Choroid plexus epithelial cell (primary cell): ENCODE measurements around the gene ATG4B.

Experiments
- DNase-seq: peaks from one replicate; pipeline ENCODE4 v3.0.0-alpha.2; 2010; ENCODE audit warnings: low read depth
- H3K4me3 ChIP-seq: 2 replicates; pipeline ENCODE4 v1.5.1; 2011; ENCODE audit warnings: low read depth, mild to moderate bottlenecking, control low read depth, low read length, moderate library complexity
- CTCF ChIP-seq: conservative IDR thresholded peaks from 2 replicates; pipeline ENCODE4 v1.5.1; 2011; ENCODE audit warnings: low read depth, mild to moderate bottlenecking, control low read depth, inconsistent platforms, low read length, moderate library complexity

The ATG4B gene

GRCh38 chr2:241652142-241652541, 14.6 kb downstream of the ATG4B start:
- DNase-seq: no peak
- H3K4me3 ChIP-seq: no peak overlapping the region
- no peak for TF ChIP-seq CTCF

GRCh38 chr2:241652722-241653121, 15.2 kb downstream of the ATG4B start:
- H3K4me3 ChIP-seq: no peak overlapping the region
- no peak for DNase-seq
- no peak for TF ChIP-seq CTCF

GRCh38 chr2:241653210-241653750, 15.8 kb downstream of the ATG4B start:
- no peak for TF ChIP-seq CTCF
- DNase-seq: no peak
- H3K4me3 ChIP-seq: no peak overlapping the region

GRCh38 chr2:241654551-241654950, 17.1 kb downstream of the ATG4B start:
- no peak overlapping the region for H3K4me3 ChIP-seq
- TF ChIP-seq CTCF: no peak
- DNase-seq: no peak

- H3K4me3 ChIP-seq: no peak overlapping the region
- DNase-seq: no peak
- no peak for TF ChIP-seq CTCF
Measured at GRCh38 chr2:241655516-241656189, 18.2 kb downstream of the ATG4B start.

- no peak for DNase-seq
- no peak for TF ChIP-seq CTCF
- H3K4me3 ChIP-seq: no peak overlapping the region
Measured at GRCh38 chr2:241656190-241656741, 18.8 kb downstream of the ATG4B start.

GRCh38 chr2:241657786-241658254, 20.3 kb downstream of the ATG4B start:
- no peak for TF ChIP-seq CTCF
- H3K4me3 ChIP-seq: no peak overlapping the region
- no peak for DNase-seq
